ENCODE data around the gene PAFAH1B1.

Gene PAFAH1B1

GRCh38 chr17:2551493-2551892, 42.0 kb upstream of the PAFAH1B1 start:
- no peak overlapping the region for H2BK120ac ChIP-seq (ENCODE audit: low read depth, low read length)
- no peak overlapping the region for H4K8ac ChIP-seq (ENCODE audit: low read depth, low read length)
- no peak overlapping the region for H3K4me2 ChIP-seq (ENCODE audit: low read length)
- no peak overlapping the region for H2BK5ac ChIP-seq (ENCODE audit: low read length)
- no peak overlapping the region for H3K9ac ChIP-seq (ENCODE audit: low read length)
- peak; percentile 78 for DNase-seq
- H3K27ac ChIP-seq (ENCODE audit: low read depth, low read length): peak overlapping the region; percentile 64
- H3K4ac ChIP-seq (ENCODE audit: low read depth, low read length): no peak overlapping the region
- H3K79me1 ChIP-seq (ENCODE audit: low read length): no peaks in the 10 kb centered on the region
- H3K4me1 ChIP-seq (ENCODE audit: control insufficient read depth, low read depth, low read length): peaks cover 3% of the 10 kb centered on the region
- H3K4me3 ChIP-seq (ENCODE audit: low read length): no peak overlapping the region
- WGBS (ENCODE audit: extremely low coverage, insufficient coverage, low lambda C conversion rate): no CpG with 5 or more reads among the region's 10 CpGs
- no peak overlapping the region for H3K23ac ChIP-seq (ENCODE audit: low read length)
- no peak overlapping the region for H3K56ac ChIP-seq (ENCODE audit: low read length)
- H2BK15ac ChIP-seq (replicated peaks; ENCODE audit: low read depth): no peak overlapping the region
- no peaks in the 10 kb centered on the region for H3K36me3 ChIP-seq (ENCODE audit: control insufficient read depth, insufficient read depth, low read length)
- H3K79me2 ChIP-seq (ENCODE audit: control insufficient read depth, insufficient read depth, low read length): no peaks in the 10 kb centered on the region
- no peaks in the 10 kb centered on the region for H3K27me3 ChIP-seq (ENCODE audit: insufficient read depth, low read length, poor library complexity)
- no peak overlapping the region for H2AK5ac ChIP-seq (ENCODE audit: low read length)
- H3K18ac ChIP-seq (ENCODE audit: low read length): no peak overlapping the region
- H4K5ac ChIP-seq (ENCODE audit: low read length): no peak overlapping the region

DNA sequence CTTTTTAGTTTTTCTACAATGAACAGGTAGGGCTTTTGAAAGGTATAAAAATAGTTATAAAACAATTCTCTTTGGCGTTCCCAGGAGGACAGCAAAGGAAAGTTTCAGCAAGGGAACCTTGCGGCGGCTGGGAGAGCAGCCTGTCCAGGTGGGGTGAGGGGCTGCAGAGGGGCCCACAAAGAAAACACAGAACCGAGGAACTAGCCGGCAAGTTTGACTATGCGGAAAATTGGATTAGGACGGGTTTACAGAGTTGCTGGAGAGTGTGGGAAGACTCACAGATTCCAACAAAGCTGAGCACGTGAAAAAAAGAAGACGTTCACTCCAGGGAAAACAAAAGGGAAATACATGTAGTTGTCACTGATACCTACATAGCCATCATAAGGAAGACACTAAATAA, 41.5 kb upstream of the PAFAH1B1 start:
- Histone ChIP-seq H3K4me3 (ENCODE audit: low read length) (no peak overlapping the region), H3K4me2 (ENCODE audit: low read length) (no peak overlapping the region), H3K4me1 (ENCODE audit: control insufficient read depth, low read depth, low read length) (peaks cover 3% of the 10 kb centered on the region), H3K23ac (ENCODE audit: low read length) (no peak overlapping the region), H2AK5ac (ENCODE audit: low read length) (no peak overlapping the region), H3K56ac (ENCODE audit: low read length) (peak overlapping the region; percentile 64), H4K8ac (ENCODE audit: low read depth, low read length) (no peak overlapping the region), H3K27me3 (ENCODE audit: insufficient read depth, low read length, poor library complexity) (no peaks in the 10 kb centered on the region), H3K9ac (ENCODE audit: low read length) (peak overlapping the region; percentile 36), H2BK15ac (replicated peaks; ENCODE audit: low read depth) (peak overlapping the region; percentile 96), H3K4ac (ENCODE audit: low read depth, low read length) (no peak overlapping the region), H3K79me1 (ENCODE audit: low read length) (no peaks in the 10 kb centered on the region), H2BK120ac (ENCODE audit: low read depth, low read length) (no peak overlapping the region), H4K5ac (ENCODE audit: low read length) (no peak overlapping the region), H3K18ac (ENCODE audit: low read length) (no peak overlapping the region), H2BK5ac (ENCODE audit: low read length) (no peak overlapping the region), H3K27ac (ENCODE audit: low read depth, low read length) (peak overlapping the region; percentile 57), H3K79me2 (ENCODE audit: control insufficient read depth, insufficient read depth, low read length) (no peaks in the 10 kb centered on the region), H3K36me3 (ENCODE audit: control insufficient read depth, insufficient read depth, low read length) (no peaks in the 10 kb centered on the region)
- DNase-seq: peak; percentile 29
- WGBS (ENCODE audit: extremely low coverage, insufficient coverage, low lambda C conversion rate): no CpG with 5 or more reads among the region's 9 CpGs

DNA sequence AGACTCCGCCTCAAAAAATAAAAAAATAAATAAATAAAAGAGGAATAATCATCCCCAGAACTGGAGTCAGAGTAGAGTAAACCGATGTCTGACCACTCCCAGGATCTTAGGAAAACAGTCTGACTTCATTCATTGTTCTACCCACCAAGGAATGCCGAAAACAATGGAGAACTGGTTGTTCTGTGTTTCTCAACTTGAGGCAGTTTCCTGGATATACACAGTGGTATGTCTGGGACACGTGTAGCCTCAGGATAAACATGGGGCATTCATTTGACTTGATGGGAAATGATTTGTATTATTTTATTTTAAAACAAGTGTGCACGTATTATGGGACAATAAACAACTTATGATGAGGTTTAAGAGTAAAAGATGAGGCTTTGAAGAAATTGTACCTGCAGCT, 32.8 kb upstream of the PAFAH1B1 start:
- H3K27me3 ChIP-seq (ENCODE audit: insufficient read depth, low read length, poor library complexity): no peaks in the 10 kb centered on the region
- no peak for DNase-seq
- no peak overlapping the region for H2BK15ac ChIP-seq (replicated peaks; ENCODE audit: low read depth)
- WGBS (ENCODE audit: extremely low coverage, insufficient coverage, low lambda C conversion rate): 100% methylated on average over 1 of the region's 5 CpGs
- H3K79me1 ChIP-seq (ENCODE audit: low read length): no peaks in the 10 kb centered on the region
- H3K4ac ChIP-seq (ENCODE audit: low read depth, low read length): no peak overlapping the region
- no peak overlapping the region for H3K23ac ChIP-seq (ENCODE audit: low read length)
- H3K36me3 ChIP-seq (ENCODE audit: control insufficient read depth, insufficient read depth, low read length): no peaks in the 10 kb centered on the region
- H3K4me1 ChIP-seq (ENCODE audit: control insufficient read depth, low read depth, low read length): no peaks in the 10 kb centered on the region
- H3K27ac ChIP-seq (ENCODE audit: low read depth, low read length): no peak overlapping the region
- no peak overlapping the region for H2BK5ac ChIP-seq (ENCODE audit: low read length)
- no peak overlapping the region for H3K9ac ChIP-seq (ENCODE audit: low read length)
- H2BK120ac ChIP-seq (ENCODE audit: low read depth, low read length): no peak overlapping the region
- no peak overlapping the region for H3K4me3 ChIP-seq (ENCODE audit: low read length)
- no peaks in the 10 kb centered on the region for H3K79me2 ChIP-seq (ENCODE audit: control insufficient read depth, insufficient read depth, low read length)
- H3K4me2 ChIP-seq (ENCODE audit: low read length): no peak overlapping the region
- H4K8ac ChIP-seq (ENCODE audit: low read depth, low read length): no peak overlapping the region
- H3K18ac ChIP-seq (ENCODE audit: low read length): no peak overlapping the region
- H3K56ac ChIP-seq (ENCODE audit: low read length): no peak overlapping the region
- no peak overlapping the region for H4K5ac ChIP-seq (ENCODE audit: low read length)
- H2AK5ac ChIP-seq (ENCODE audit: low read length): no peak overlapping the region

GRCh38 chr17:2562162-2562858, 31.1 kb upstream of the PAFAH1B1 start:
- H2BK5ac ChIP-seq (ENCODE audit: low read length): no peak overlapping the region
- H3K23ac ChIP-seq (ENCODE audit: low read length): no peak overlapping the region
- no peak overlapping the region for H3K27ac ChIP-seq (ENCODE audit: low read depth, low read length)
- no peak overlapping the region for H4K8ac ChIP-seq (ENCODE audit: low read depth, low read length)
- no peak overlapping the region for H3K4me2 ChIP-seq (ENCODE audit: low read length)
- H3K18ac ChIP-seq (ENCODE audit: low read length): no peak overlapping the region
- H3K4ac ChIP-seq (ENCODE audit: low read depth, low read length): no peak overlapping the region
- no peak overlapping the region for H3K9ac ChIP-seq (ENCODE audit: low read length)
- no peak overlapping the region for H2AK5ac ChIP-seq (ENCODE audit: low read length)
- no peaks in the 10 kb centered on the region for H3K79me1 ChIP-seq (ENCODE audit: low read length)
- H3K27me3 ChIP-seq (ENCODE audit: insufficient read depth, low read length, poor library complexity): no peaks in the 10 kb centered on the region
- no peak overlapping the region for H3K4me3 ChIP-seq (ENCODE audit: low read length)
- DNase-seq: no peak
- no peaks in the 10 kb centered on the region for H3K79me2 ChIP-seq (ENCODE audit: control insufficient read depth, insufficient read depth, low read length)
- no peaks in the 10 kb centered on the region for H3K4me1 ChIP-seq (ENCODE audit: control insufficient read depth, low read depth, low read length)
- no peak overlapping the region for H4K5ac ChIP-seq (ENCODE audit: low read length)
- H2BK15ac ChIP-seq (replicated peaks; ENCODE audit: low read depth): no peak overlapping the region
- WGBS (ENCODE audit: extremely low coverage, insufficient coverage, low lambda C conversion rate): no CpG with 5 or more reads among the region's 8 CpGs
- H3K36me3 ChIP-seq (ENCODE audit: control insufficient read depth, insufficient read depth, low read length): no peaks in the 10 kb centered on the region
- H3K56ac ChIP-seq (ENCODE audit: low read length): no peak overlapping the region
- H2BK120ac ChIP-seq (ENCODE audit: low read depth, low read length): no peak overlapping the region

GRCh38 chr17:2563061-2563460, 30.4 kb upstream of the PAFAH1B1 start:
- no peak overlapping the region for H2BK15ac ChIP-seq (replicated peaks; ENCODE audit: low read depth)
- H3K27ac ChIP-seq (ENCODE audit: low read depth, low read length): no peak overlapping the region

DNA sequence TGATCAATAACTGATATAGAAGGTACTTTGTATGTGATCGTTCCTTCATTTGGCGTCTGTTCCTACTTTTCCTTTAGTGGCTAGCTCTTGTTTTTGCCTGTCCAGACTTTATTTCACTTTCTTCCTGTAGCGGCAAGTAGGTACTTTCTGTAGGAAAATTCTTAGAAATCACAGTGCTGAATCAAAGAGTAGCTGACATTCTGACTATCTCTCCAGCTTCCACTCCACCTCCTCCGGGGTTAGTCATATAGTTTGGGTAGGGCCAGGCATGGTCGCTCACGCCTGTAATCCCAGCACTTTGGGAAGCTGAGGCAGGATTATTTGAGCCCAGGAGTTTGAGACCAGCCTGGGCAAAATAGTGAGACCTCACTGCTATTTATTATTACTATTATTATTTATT, 29.9 kb upstream of the PAFAH1B1 start:
- no peaks in the 10 kb centered on the region for H3K4me1 ChIP-seq (ENCODE audit: control insufficient read depth, low read depth, low read length)
- H4K5ac ChIP-seq (ENCODE audit: low read length): no peak overlapping the region
- no peaks in the 10 kb centered on the region for H3K79me1 ChIP-seq (ENCODE audit: low read length)
- H3K18ac ChIP-seq (ENCODE audit: low read length): no peak overlapping the region
- no CpG with 5 or more reads among the region's 6 CpGs for WGBS (ENCODE audit: extremely low coverage, insufficient coverage, low lambda C conversion rate)
- H2BK120ac ChIP-seq (ENCODE audit: low read depth, low read length): no peak overlapping the region
- H2BK15ac ChIP-seq (replicated peaks; ENCODE audit: low read depth): no peak overlapping the region
- no peak overlapping the region for H2AK5ac ChIP-seq (ENCODE audit: low read length)
- H2BK5ac ChIP-seq (ENCODE audit: low read length): no peak overlapping the region
- H3K27me3 ChIP-seq (ENCODE audit: insufficient read depth, low read length, poor library complexity): no peaks in the 10 kb centered on the region
- H3K4me2 ChIP-seq (ENCODE audit: low read length): no peak overlapping the region
- no peak overlapping the region for H3K23ac ChIP-seq (ENCODE audit: low read length)
- no peaks in the 10 kb centered on the region for H3K79me2 ChIP-seq (ENCODE audit: control insufficient read depth, insufficient read depth, low read length)
- H3K4me3 ChIP-seq (ENCODE audit: low read length): no peak overlapping the region
- H3K27ac ChIP-seq (ENCODE audit: low read depth, low read length): no peak overlapping the region
- H3K56ac ChIP-seq (ENCODE audit: low read length): no peak overlapping the region
- H4K8ac ChIP-seq (ENCODE audit: low read depth, low read length): no peak overlapping the region
- H3K4ac ChIP-seq (ENCODE audit: low read depth, low read length): no peak overlapping the region
- no peak for DNase-seq
- no peaks in the 10 kb centered on the region for H3K36me3 ChIP-seq (ENCODE audit: control insufficient read depth, insufficient read depth, low read length)
- H3K9ac ChIP-seq (ENCODE audit: low read length): no peak overlapping the region

More at GRCh38 chr17:2563061-2563460, 30.4 kb upstream of the PAFAH1B1 start:
- H3K4me2 ChIP-seq (ENCODE audit: low read length): no peak overlapping the region
- H3K56ac ChIP-seq (ENCODE audit: low read length): no peak overlapping the region
- H2AK5ac ChIP-seq (ENCODE audit: low read length): no peak overlapping the region
- H3K36me3 ChIP-seq (ENCODE audit: control insufficient read depth, insufficient read depth, low read length): no peaks in the 10 kb centered on the region
- no peaks in the 10 kb centered on the region for H3K4me1 ChIP-seq (ENCODE audit: control insufficient read depth, low read depth, low read length)
- no peaks in the 10 kb centered on the region for H3K79me1 ChIP-seq (ENCODE audit: low read length)
- no peak overlapping the region for H3K4me3 ChIP-seq (ENCODE audit: low read length)
- no CpG with 5 or more reads among the region's 7 CpGs for WGBS (ENCODE audit: extremely low coverage, insufficient coverage, low lambda C conversion rate)
- H3K79me2 ChIP-seq (ENCODE audit: control insufficient read depth, insufficient read depth, low read length): no peaks in the 10 kb centered on the region
- no peak overlapping the region for H4K5ac ChIP-seq (ENCODE audit: low read length)
- H3K9ac ChIP-seq (ENCODE audit: low read length): no peak overlapping the region
- H3K18ac ChIP-seq (ENCODE audit: low read length): no peak overlapping the region
- H2BK5ac ChIP-seq (ENCODE audit: low read length): no peak overlapping the region
- no peak overlapping the region for H2BK120ac ChIP-seq (ENCODE audit: low read depth, low read length)
- no peak overlapping the region for H3K4ac ChIP-seq (ENCODE audit: low read depth, low read length)
- no peak overlapping the region for H4K8ac ChIP-seq (ENCODE audit: low read depth, low read length)
- no peak overlapping the region for H3K23ac ChIP-seq (ENCODE audit: low read length)
- no peaks in the 10 kb centered on the region for H3K27me3 ChIP-seq (ENCODE audit: insufficient read depth, low read length, poor library complexity)
- peak; percentile 26 for DNase-seq

All from mesendoderm (in vitro differentiated cells).